ENCODE data around the gene ABHD5.

ABHD5 gene

DNA sequence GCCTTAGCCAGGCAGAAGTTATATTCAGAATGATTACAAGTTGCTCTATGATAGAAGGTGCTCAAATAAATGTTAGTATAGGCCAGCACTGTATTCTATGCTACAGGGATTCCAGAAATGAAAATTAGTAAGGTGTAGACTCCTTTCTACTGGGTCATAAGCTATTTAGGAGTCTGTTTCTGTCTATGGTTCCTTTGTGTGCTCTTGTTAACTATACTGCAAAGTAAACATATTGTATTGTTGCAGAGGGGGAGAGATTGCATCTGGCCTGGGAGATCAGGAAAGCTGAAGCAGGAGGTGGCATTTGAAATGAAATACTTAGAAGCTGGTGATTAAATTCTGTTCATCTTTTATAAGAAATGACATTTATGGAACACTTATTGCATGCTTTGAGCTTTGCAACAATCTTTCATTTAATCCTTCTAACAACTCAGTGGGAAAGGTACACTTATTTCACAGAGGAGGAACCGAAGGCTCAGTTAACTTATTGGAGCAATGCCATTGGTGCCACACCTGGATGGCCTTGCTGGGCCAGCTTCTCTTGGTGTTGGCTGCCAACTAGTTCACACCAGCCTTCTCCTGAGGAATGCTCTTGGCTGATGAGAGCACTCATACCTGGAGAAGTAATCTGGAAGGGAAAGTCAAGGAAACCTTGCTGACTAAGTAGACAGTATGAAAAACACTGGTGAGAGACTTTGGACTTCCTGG lies 39.1 kb downstream of the ABHD5 start:
- no peak for TF ChIP-seq CTCF (conservative IDR thresholded peaks at IDR 0.05)
- no peak overlapping the region for H3K27ac ChIP-seq

DNA sequence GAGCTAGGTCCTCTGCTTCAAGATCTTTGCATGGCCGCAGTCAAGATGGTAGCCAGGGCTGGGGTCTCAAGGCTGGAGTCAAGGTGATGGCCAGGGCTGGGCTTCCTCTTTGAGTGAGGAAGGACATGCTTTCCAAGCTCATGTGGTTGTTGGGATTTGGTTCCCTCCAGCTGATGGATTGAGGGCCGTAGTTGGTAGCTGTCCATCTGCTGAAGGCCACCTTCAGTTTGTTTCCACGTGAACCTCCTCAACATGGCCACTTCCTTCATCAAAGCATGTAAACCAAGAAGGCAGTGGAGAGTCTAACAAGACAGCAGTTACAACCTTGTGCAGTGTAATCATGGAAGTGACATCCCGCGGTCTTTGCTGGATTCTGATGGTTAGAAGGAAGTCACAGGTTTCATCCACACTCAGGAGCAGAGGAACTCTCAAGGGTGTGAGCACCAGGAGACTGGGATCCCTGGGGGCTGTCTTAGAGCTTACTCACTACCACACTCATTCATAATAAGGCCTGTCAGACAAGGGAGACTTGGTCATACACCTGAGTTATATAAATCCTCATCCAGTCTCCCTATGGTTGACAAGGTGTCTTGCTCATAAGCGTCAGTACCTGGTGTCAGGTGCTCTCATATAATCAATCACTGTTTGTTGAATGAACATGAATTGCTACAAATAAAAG lies 42.1 kb downstream of the ABHD5 start:
- no peak overlapping the region for H3K27ac ChIP-seq
- no peak for TF ChIP-seq CTCF (conservative IDR thresholded peaks at IDR 0.05)

DNA sequence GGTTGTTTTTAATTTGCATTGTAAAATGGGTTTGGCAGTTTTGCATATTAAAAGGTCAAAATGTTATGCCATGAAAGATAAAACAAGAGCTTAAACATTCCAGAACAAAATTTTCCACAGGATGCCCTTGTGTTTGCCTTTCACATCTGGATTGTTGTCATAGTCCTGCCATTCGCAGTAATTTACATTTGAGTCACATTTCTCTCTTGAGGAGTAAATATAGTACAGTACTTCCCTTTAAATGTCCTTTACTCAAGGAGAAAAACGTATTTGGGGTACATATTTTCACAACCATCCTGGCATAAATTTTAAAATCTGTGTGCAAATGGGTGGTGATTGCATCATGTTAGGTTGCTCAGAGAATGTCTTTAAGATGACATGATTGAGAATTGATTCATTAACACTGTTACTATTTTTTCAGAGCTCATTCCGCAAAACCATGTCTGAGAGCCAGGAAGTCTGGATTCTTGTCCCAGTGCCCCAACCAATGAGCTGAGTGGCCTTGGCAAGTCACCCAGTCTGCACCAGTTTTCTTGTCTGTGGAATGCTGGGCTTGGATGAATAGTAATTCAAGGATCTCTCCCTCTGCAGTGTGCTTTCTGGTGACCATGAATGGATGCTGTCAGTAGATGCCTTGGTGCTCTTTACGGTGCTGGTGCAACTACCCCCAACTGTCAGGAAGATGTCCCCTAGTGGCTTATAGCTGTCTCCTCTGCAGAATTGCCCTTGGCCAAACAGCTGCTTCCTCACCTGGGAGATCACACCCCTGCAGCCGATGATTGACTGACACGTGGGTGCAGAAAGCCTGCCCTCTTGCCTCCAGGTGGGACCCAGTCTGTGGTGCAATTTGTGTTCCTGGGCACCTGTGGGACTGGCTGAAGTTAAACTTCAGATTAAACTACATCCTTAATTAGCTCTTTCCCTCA lies 43.0 kb downstream of the ABHD5 start:
- H3K27ac ChIP-seq, result no peak overlapping the region
- TF ChIP-seq CTCF (conservative IDR thresholded peaks at IDR 0.05), result no peak

- no peak for TF ChIP-seq CTCF (conservative IDR thresholded peaks at IDR 0.05)
These were observed 43.9 kb downstream of the ABHD5 start for GRCh38 chr3:43734685-43735084.

GRCh38 chr3:43735618-43736017 lies 44.9 kb downstream of the ABHD5 start:
- no peak overlapping the region for H3K27ac ChIP-seq
- TF ChIP-seq CTCF (conservative IDR thresholded peaks at IDR 0.05), result no peak

More at GRCh38 chr3:43734685-43735084, 43.9 kb downstream of the ABHD5 start:
- H3K27ac ChIP-seq, result no peak overlapping the region

DNA sequence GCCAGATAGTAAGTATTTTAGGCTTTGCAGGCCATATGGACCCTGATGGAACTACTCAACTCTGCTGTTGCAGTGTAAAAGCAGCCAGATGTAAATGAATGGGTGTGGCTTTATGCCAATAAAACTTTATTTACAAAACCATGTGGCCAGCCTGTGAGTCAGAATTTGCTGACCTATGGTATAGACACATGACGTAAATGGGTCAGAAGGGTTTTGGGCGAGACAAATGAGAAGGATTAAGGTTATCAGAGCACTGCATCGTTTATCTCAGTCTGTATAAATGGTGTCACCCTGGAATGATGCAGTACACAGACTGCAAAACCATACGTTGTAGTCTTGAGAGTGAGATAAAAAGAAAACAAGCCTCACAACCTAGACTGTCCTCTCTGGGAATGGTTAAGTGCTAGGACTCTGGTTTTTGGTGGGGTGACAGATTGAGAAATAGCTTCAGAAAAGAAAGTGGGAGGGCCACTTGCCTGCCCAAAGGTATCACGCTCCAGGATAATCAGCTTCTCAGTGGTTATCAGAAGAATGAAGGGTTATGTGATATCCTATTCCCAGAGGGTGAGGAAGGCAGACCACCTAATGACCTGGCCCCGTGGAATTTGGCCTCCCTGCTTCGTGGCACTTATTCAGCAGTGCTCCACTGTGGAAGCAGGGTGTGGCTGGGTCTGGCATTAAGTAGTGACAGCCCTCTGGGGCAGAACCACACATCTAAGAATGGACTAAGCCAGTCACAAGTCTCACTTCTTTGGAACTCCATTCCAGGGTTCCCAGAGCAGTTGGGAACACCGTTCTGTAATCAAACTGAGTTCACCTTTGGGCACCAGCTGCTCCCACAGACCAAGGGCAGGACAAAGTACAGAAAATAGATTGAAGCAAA lies 46.1 kb downstream of the ABHD5 start:
- H3K27ac ChIP-seq, result no peak overlapping the region
- no peak for TF ChIP-seq CTCF (conservative IDR thresholded peaks at IDR 0.05)
